Measurements from ENCODE around the gene CALHM4.

Gene CALHM4

GRCh38 chr6:116550796-116551195 is 2.8 kb upstream of the CALHM4 start:
- no peak for TF ChIP-seq CTCF (IDR thresholded peaks at IDR 0.05; ENCODE audit: borderline replicate concordance, control extremely low read depth, extremely low read depth, insufficient read depth, missing control alignments)
- DNase-seq (ENCODE audit: low spot score): no peak
- in situ Hi-C loops (cut with MboI; ENCODE audit: low sequenced_read_pairs, unreplicated experiment): no loop called here

- DNase-seq (ENCODE audit: low spot score): no peak
- in situ Hi-C loops (cut with MboI; ENCODE audit: low sequenced_read_pairs, unreplicated experiment): no loop called here
- TF ChIP-seq CTCF (IDR thresholded peaks at IDR 0.05; ENCODE audit: borderline replicate concordance, control extremely low read depth, extremely low read depth, insufficient read depth, missing control alignments): no peak
Measured at GRCh38 chr6:116556065-116556464, 2.5 kb downstream of the CALHM4 start.

- DNase-seq (ENCODE audit: low spot score): no peak
- no peak for TF ChIP-seq CTCF (IDR thresholded peaks at IDR 0.05; ENCODE audit: borderline replicate concordance, control extremely low read depth, extremely low read depth, insufficient read depth, missing control alignments)
- in situ Hi-C loops (cut with MboI; ENCODE audit: low sequenced_read_pairs, unreplicated experiment): no loop called here
Measured at GRCh38 chr6:116556814-116557415, 3.4 kb downstream of the CALHM4 start.

- TF ChIP-seq CTCF (IDR thresholded peaks at IDR 0.05; ENCODE audit: borderline replicate concordance, control extremely low read depth, extremely low read depth, insufficient read depth, missing control alignments): no peak
- in situ Hi-C loops (cut with MboI; ENCODE audit: low sequenced_read_pairs, unreplicated experiment): no loop called here
- DNase-seq (ENCODE audit: low spot score): no peak
Measured at GRCh38 chr6:116557893-116558292, 4.3 kb downstream of the CALHM4 start.

GRCh38 chr6:116560130-116560529 is 6.6 kb downstream of the CALHM4 start:
- DNase-seq (ENCODE audit: low spot score): no peak
- no peak for TF ChIP-seq CTCF (IDR thresholded peaks at IDR 0.05; ENCODE audit: borderline replicate concordance, control extremely low read depth, extremely low read depth, insufficient read depth, missing control alignments)
- in situ Hi-C loops (cut with MboI; ENCODE audit: low sequenced_read_pairs, unreplicated experiment): no loop called here

GRCh38 chr6:116561377-116562018 is 7.9 kb downstream of the CALHM4 start:
- in situ Hi-C loops (cut with MboI; ENCODE audit: low sequenced_read_pairs, unreplicated experiment): no loop called here
- DNase-seq (ENCODE audit: low spot score): peak; percentile 61
- peak; percentile 86 for TF ChIP-seq CTCF (IDR thresholded peaks at IDR 0.05; ENCODE audit: borderline replicate concordance, control extremely low read depth, extremely low read depth, insufficient read depth, missing control alignments)

All from GM13976 (cell line).